H9 (cell line): ENCODE measurements around the gene SMPX. TPM values are rescaled to one million over a fixed set of nuclear protein-coding genes. Genes with fewer than 3 reads are reported as not detected.

Experiments
- DNase-seq: peaks from one replicate; pipeline ENCODE4 v3.0.0-alpha.2; 2017
- H2AFZ ChIP-seq: one replicate; pipeline ENCODE4 v1.6.1; 2013; ENCODE audit warnings: mild to moderate bottlenecking, low read length, control low read depth, moderate library complexity
- H2AK5ac ChIP-seq: 2 replicates; pipeline ENCODE4 v1.6.1; 2013; ENCODE audit warnings: low read length, control low read depth, mixed read lengths; ENCODE audit not compliant: insufficient read length
- H2BK120ac ChIP-seq: one replicate; pipeline ENCODE4 v1.6.1; 2013; ENCODE audit warnings: low read depth, mild to moderate bottlenecking, low read length, control low read depth, inconsistent platforms; ENCODE audit not compliant: poor library complexity, severe bottlenecking
- H2BK12ac ChIP-seq: 2 replicates; pipeline ENCODE4 v1.6.1; 2013; ENCODE audit warnings: low read length, control low read depth, mixed read lengths, low read depth; ENCODE audit not compliant: insufficient read length
- H2BK15ac ChIP-seq: 2 replicates; pipeline ENCODE4 v1.6.1; 2013; ENCODE audit warnings: low read depth, low read length, control low read depth
- H2BK20ac ChIP-seq: one replicate; pipeline ENCODE4 v1.6.1; 2013; ENCODE audit warnings: low read depth, mild to moderate bottlenecking, low read length, control low read depth, inconsistent platforms; ENCODE audit not compliant: poor library complexity, severe bottlenecking
- H2BK5ac ChIP-seq: 2 replicates; pipeline ENCODE4 v1.6.1; 2013; ENCODE audit warnings: low read length, control low read depth, mixed read lengths; ENCODE audit not compliant: insufficient read length
- H3K14ac ChIP-seq: 2 replicates; pipeline ENCODE4 v1.6.1; 2013; ENCODE audit warnings: low read length, control low read depth; ENCODE audit not compliant: insufficient read depth
- H3K18ac ChIP-seq: 2 replicates; pipeline ENCODE4 v1.6.1; 2013; ENCODE audit warnings: low read depth, mild to moderate bottlenecking, mixed read lengths, low read length, control low read depth; ENCODE audit not compliant: insufficient read length
- H3K23ac ChIP-seq: 2 replicates; pipeline ENCODE4 v1.6.1; 2013; ENCODE audit warnings: low read length, control low read depth, mixed read lengths, low read depth; ENCODE audit not compliant: insufficient read length
- H3K23me2 ChIP-seq: 2 replicates; pipeline ENCODE4 v1.6.1; 2013; ENCODE audit warnings: low read depth, mild to moderate bottlenecking, mixed read lengths, low read length, control low read depth; ENCODE audit not compliant: insufficient read length, poor library complexity, severe bottlenecking
- H3K27ac ChIP-seq: 2 replicates; pipeline ENCODE4 v1.5.1; 2013; ENCODE audit warnings: low read length, control low read depth, mixed read lengths, low read depth; ENCODE audit not compliant: insufficient read length
- H3K27me3 ChIP-seq: 2 replicates; pipeline ENCODE4 v1.6.1; 2013; ENCODE audit warnings: low read length, control low read depth, inconsistent platforms; ENCODE audit not compliant: insufficient read depth
- H3K4ac ChIP-seq: 2 replicates; pipeline ENCODE4 v1.6.1; 2013; ENCODE audit warnings: low read depth, mild to moderate bottlenecking, control low read depth, inconsistent platforms, low read length, moderate library complexity
- H3K4me1 ChIP-seq: 2 replicates; pipeline ENCODE4 v1.6.1; 2013; ENCODE audit warnings: low read length, control low read depth, inconsistent platforms; ENCODE audit not compliant: insufficient read depth
- H3K4me2 ChIP-seq: 2 replicates; pipeline ENCODE4 v1.6.1; 2013; ENCODE audit warnings: low read length, control low read depth, mixed read lengths; ENCODE audit not compliant: insufficient read length, insufficient read depth
- H3K56ac ChIP-seq: 2 replicates; pipeline ENCODE4 v1.6.1; 2013; ENCODE audit warnings: low read depth, mild to moderate bottlenecking, mixed read lengths, low read length, control low read depth; ENCODE audit not compliant: insufficient read length
- H3K79me1 ChIP-seq: 2 replicates; pipeline ENCODE4 v1.6.1; 2013; ENCODE audit warnings: low read depth, mild to moderate bottlenecking, moderate library complexity, low read length, control low read depth, inconsistent platforms; ENCODE audit not compliant: insufficient read depth, poor library complexity, severe bottlenecking
- H3K79me2 ChIP-seq: 2 replicates; pipeline ENCODE4 v1.6.1; 2013; ENCODE audit warnings: low read length, control low read depth, inconsistent platforms; ENCODE audit not compliant: insufficient read depth
- H3K9ac ChIP-seq: 2 replicates; pipeline ENCODE4 v1.6.1; 2013; ENCODE audit warnings: low read length, control low read depth, mixed read lengths; ENCODE audit not compliant: insufficient read length; ENCODE audit errors: extremely low read depth
- H3K9me3 ChIP-seq: one replicate; pipeline ENCODE4 v1.6.1; 2013; ENCODE audit warnings: low read depth, low read length, inconsistent platforms; ENCODE audit not compliant: control insufficient read depth
- H3T11ph ChIP-seq: one replicate; pipeline ENCODE4 v1.6.1; 2013; ENCODE audit warnings: mild to moderate bottlenecking, low read length, control low read depth, inconsistent platforms
- H4K20me1 ChIP-seq: one replicate; pipeline ENCODE4 v1.6.1; 2013; ENCODE audit not compliant: control insufficient read depth, insufficient read length, insufficient read depth
- H4K5ac ChIP-seq: 2 replicates; pipeline ENCODE4 v1.6.1; 2013; ENCODE audit warnings: low read depth, mild to moderate bottlenecking, mixed read lengths, low read length, control low read depth; ENCODE audit not compliant: insufficient read length
- H4K8ac ChIP-seq: replicated peaks from 2 replicates; pipeline ENCODE4 v1.6.1; 2013; ENCODE audit warnings: low read length, control low read depth, mixed read lengths, low read depth; ENCODE audit not compliant: insufficient read length
- H4K91ac ChIP-seq: 2 replicates; pipeline ENCODE4 v1.6.1; 2013; ENCODE audit warnings: low read depth, mild to moderate bottlenecking, moderate library complexity, mixed read lengths, low read length, control low read depth; ENCODE audit not compliant: insufficient read length
- H3K27ac Mint-ChIP-seq, 3 experiments: 2 replicates in 2 of 3; 3 replicates in 1 of 3; pipeline ENCODE4 v1.8.0; 2020 to 2021; ENCODE audit warnings: mixed read lengths in 3 of 3, mild to moderate bottlenecking in 1 of 3, moderate library complexity in 1 of 3
- H3K27me3 Mint-ChIP-seq: 2 replicates; pipeline ENCODE4 v1.8.0; 2021; ENCODE audit warnings: low read depth, mild to moderate bottlenecking, moderate library complexity, mixed read lengths
- H3K36me3 Mint-ChIP-seq, 3 experiments: 2 replicates in 2 of 3; 3 replicates in 1 of 3; pipeline ENCODE4 v1.8.0; 2020 to 2021; ENCODE audit warnings: low read depth in 3 of 3, mixed read lengths in 3 of 3; ENCODE audit not compliant: insufficient read depth in 1 of 3
- H3K4me1 Mint-ChIP-seq, 2 experiments: 2 replicates each; pipeline ENCODE4 v1.8.0; 2020; ENCODE audit warnings: mixed read lengths in 2 of 2
- H3K4me3 Mint-ChIP-seq, 2 experiments: 2 replicates in 1 of 2; 3 replicates in 1 of 2; pipeline ENCODE4 v1.8.0; 2020 to 2021; ENCODE audit warnings: mild to moderate bottlenecking in 2 of 2, mixed read lengths in 2 of 2, moderate library complexity in 1 of 2
- H3K9me3 Mint-ChIP-seq, 2 experiments: 2 replicates in 1 of 2; 3 replicates in 1 of 2; pipeline ENCODE4 v1.8.0; 2020; ENCODE audit warnings: mild to moderate bottlenecking in 2 of 2, mixed read lengths in 2 of 2, moderate library complexity in 1 of 2
- WGBS: extraction: QIAGEN DNeasy Blood & Tissue Kit; methylation state at CpG from one replicate; pipeline ENCODE4 v1.1.7; 2013; ENCODE audit warnings: missing lambda C conversion rate, low lambda C conversion rate, mixed read lengths; ENCODE audit not compliant: insufficient read length; ENCODE audit errors: extremely low coverage; 5-methylcytosine and 5-hydroxymethylcytosine counted together
- total RNA-seq: library from RNA; stranded (reverse); gene quantifications from 2 replicates; pipeline ENCODE4 v1.2.1, GENCODE V29; 2021
- TF ChIP-seq, protein P1 (sequence below): fragments of 200-600 bp; sonication (generic); conservative IDR thresholded peaks from 3 replicates; pipeline ENCODE4 v1.8.0; 2021; ENCODE audit warnings: antibody characterized with exemption, mild to moderate bottlenecking

Gene SMPX
- total RNA-seq, 1 experiment from 2014 or later: not detected

- Histone ChIP-seq H3K27ac (no peak overlapping the region), H3T11ph (no peak overlapping the region), H3K79me2 (no peaks in the 10 kb centered on the region), H3K56ac (no peak overlapping the region), H3K4ac (no peak overlapping the region), H2AFZ (no peak overlapping the region), H3K79me1 (no peaks in the 10 kb centered on the region), H3K27me3 (no peaks in the 10 kb centered on the region), H2BK12ac (no peak overlapping the region), H3K9ac (no peak overlapping the region), H3K4me2 (no peak overlapping the region), H2BK15ac (no peak overlapping the region), H2BK5ac (no peak overlapping the region), H3K4me1 (peaks cover 5% of the 10 kb centered on the region; the same call in 1 of the 2 replicates), H3K14ac (no peak overlapping the region), H3K18ac (no peak overlapping the region), H3K23me2 (no peaks in the 10 kb centered on the region), H2AK5ac (no peak overlapping the region), H4K8ac (no peak overlapping the region), H3K9me3 (peaks cover under 1% of the 10 kb centered on the region), H3K23ac (no peak overlapping the region), H4K20me1 (no peaks in the 10 kb centered on the region), H2BK120ac (no peak overlapping the region), H2BK20ac (no peak overlapping the region), H4K91ac (no peak overlapping the region), H4K5ac (no peak overlapping the region)
- TF ChIP-seq, protein P1, sequence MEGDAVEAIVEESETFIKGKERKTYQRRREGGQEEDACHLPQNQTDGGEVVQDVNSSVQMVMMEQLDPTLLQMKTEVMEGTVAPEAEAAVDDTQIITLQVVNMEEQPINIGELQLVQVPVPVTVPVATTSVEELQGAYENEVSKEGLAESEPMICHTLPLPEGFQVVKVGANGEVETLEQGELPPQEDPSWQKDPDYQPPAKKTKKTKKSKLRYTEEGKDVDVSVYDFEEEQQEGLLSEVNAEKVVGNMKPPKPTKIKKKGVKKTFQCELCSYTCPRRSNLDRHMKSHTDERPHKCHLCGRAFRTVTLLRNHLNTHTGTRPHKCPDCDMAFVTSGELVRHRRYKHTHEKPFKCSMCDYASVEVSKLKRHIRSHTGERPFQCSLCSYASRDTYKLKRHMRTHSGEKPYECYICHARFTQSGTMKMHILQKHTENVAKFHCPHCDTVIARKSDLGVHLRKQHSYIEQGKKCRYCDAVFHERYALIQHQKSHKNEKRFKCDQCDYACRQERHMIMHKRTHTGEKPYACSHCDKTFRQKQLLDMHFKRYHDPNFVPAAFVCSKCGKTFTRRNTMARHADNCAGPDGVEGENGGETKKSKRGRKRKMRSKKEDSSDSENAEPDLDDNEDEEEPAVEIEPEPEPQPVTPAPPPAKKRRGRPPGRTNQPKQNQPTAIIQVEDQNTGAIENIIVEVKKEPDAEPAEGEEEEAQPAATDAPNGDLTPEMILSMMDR: no peak
- H3K9me3 Mint-ChIP-seq: peaks cover 0 to 15% of the 10 kb centered on the region in 2 experiments; a peak in 2 of 5 replicates
- 100% methylated on average over 1 of the region's 1 CpG for WGBS
- no peak for DNase-seq
- peaks cover 64 to 67% of the 10 kb centered on the region in 2 experiments for H3K4me1 Mint-ChIP-seq
- H3K27ac Mint-ChIP-seq: no peak overlapping the region
- no peaks in the 10 kb centered on the region; a peak in 1 of 7 replicates for H3K36me3 Mint-ChIP-seq
- H3K4me3 Mint-ChIP-seq: no peak overlapping the region
- peaks cover 3% of the 10 kb centered on the region for H3K27me3 Mint-ChIP-seq
These were observed 13.2 kb downstream of the SMPX start for GRCh38 chrX:21744721-21745120.
